ENCODE data around the gene SLC16A13.
"Not testable (repeated sequence)": the region's sequence is repeated elsewhere in the genome, so short reads cannot be mapped to it uniquely, and the experiment has no call there.

SLC16A13 gene, protein sequence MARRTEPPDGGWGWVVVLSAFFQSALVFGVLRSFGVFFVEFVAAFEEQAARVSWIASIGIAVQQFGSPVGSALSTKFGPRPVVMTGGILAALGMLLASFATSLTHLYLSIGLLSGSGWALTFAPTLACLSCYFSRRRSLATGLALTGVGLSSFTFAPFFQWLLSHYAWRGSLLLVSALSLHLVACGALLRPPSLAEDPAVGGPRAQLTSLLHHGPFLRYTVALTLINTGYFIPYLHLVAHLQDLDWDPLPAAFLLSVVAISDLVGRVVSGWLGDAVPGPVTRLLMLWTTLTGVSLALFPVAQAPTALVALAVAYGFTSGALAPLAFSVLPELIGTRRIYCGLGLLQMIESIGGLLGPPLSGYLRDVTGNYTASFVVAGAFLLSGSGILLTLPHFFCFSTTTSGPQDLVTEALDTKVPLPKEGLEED

DNA sequence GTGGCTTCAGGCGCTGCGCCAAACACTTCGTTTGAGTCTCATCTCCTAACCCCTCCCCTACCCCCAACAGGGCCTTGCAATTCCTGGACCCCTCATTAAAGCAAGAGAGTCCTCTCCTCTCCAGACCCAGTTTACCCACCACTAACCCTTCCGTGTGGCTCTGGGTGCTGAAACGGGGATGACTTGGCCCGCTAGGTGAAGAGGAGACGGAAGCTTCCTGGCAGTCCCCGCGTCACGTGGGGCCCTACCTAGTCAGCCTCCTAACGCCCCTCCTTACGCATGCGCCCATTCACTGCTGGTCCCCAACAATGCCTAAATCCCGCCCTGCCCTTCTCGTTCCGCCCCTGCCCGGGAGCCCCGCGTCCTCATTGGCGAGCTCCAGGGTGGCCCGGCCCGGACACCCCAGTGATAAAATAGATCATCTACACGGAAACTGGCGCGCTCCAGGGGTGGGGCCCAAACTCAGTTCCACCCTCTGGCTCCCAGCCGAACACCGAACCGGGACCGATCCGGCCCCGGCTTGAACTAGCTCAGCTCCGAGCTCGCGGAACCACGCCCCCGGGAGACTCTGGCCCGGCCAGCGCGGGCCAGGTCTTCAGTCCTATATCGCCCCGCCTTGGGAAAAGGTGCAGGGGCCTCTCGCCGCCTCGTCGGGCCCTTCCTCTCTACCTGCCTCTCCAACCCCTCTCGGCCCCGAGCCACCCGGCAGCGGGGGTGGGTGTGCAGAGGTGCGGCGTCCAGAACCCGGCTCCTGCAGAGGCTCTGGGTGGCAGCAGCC is at the start of gene SLC16A13:
TSS of gene SLC16A13 (plus strand) at position 425 of the 778 bp plus-strand sequence. CDS start 368 bp downstream, outside the sequence.
- peak; percentile 96 for DNase-seq

DNA sequence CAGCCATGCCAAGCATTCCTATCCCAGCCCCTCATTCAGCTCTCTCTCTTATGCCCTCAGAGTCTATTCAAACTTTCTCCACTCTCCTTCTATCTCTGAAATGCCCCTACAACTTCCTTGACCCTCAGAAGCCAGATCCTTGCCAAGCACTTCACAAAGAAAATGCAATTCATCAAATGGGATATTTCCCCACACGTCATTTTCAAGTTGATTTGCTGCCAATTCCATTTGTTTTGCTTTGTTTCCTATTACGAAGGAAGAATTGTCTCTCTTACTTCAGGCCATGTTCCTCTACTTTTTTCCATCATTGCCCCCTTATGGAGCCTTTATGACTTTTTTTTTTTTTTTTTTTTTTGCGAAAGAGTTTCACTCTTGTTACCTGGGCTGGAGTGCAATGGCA is 49.1 kb upstream of the SLC16A13 start:
- DNase-seq: no peak

DNA sequence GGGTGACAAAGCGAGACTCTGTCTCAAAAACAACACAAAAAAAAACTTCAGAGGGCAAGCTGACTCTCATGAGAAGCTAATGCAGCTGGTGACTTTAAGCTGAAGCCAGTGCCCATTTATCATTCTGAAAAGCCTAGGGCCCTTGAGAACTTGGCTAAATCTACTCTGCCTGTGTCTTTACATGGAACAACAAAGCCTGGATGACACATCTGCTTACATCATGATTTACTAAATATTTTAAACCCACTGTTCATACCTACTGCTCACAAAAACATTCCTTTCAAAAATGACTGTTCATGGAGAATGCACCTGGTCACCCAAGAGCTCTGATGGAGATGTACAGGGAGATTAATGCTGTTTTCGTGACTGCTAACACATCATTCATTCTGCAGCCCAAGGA is 46.0 kb upstream of the SLC16A13 start:
- DNase-seq: no peak

DNA sequence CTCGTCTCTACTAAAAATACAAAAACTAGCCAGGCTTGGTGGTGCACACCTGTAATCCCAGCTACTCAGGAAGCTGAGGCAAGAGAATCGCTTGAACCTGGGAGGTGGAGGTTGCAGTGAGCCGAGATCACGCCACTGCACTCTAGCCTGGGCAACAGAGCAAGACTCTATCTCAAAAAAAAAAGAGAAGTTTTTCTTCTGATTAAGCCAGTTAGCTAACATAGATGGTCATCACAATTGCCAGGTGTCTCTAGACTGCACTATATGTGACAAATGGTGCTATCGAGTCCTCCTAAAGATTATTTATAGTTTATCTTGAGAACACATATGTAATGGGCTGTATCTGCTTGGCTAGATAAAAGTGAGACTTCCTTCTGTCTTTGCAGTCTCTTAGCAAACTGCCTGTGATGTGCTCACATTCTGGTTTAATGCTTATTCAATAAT is 42.2 kb upstream of the SLC16A13 start:
- not testable (repeated sequence) for DNase-seq

DNA sequence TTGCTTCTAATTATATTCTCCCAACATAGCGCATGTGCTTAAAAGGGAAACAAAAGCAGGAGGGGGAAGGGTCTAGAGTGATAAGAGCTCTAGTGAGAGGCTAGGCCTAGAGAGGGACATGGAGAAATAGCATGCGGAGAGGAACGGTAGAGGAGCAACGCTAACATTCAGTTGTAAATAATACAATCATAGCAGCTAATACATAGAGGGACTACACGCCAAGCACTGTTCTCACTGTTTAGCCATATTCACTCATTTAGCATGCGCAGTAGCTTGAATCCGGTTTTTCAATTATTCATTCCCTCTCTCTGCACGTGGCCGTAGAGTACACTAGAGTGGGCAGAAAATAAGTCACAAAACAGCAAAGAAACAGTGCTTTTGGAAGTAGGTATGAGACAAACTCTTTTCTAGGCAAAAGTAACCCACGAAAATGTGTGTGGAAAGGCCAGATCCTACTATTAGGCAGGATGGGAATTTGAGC is 41.7 kb upstream of the SLC16A13 start:
- DNase-seq: no peak

DNA sequence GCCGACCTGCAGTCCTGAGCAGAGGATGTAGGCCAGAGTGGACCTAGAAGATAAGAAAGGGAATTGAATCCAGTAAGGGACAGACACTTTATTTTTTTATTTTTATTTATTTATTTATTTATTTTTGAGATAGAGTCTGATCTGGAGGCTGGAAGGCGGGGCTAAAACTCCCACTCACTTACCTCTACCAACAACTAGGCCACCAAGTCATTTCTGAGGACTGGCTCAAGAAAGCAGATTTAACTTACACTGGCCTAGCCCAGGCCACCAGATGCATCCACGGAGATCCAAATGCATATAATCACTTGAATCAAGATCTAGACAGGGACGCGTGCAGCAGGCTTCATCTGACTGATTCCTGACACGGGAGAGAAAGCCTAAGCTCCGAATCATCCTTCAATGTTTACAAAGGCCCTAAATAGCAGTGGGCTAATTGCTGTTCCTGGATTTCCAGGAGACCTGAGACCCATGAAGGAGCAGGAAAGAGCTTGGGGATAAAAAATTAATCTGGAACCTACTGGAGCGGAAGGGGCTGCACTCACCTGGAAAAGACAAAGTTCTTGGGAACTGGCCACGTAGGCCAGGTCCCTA is 41.1 kb upstream of the SLC16A13 start:
- no peak for DNase-seq

DNA sequence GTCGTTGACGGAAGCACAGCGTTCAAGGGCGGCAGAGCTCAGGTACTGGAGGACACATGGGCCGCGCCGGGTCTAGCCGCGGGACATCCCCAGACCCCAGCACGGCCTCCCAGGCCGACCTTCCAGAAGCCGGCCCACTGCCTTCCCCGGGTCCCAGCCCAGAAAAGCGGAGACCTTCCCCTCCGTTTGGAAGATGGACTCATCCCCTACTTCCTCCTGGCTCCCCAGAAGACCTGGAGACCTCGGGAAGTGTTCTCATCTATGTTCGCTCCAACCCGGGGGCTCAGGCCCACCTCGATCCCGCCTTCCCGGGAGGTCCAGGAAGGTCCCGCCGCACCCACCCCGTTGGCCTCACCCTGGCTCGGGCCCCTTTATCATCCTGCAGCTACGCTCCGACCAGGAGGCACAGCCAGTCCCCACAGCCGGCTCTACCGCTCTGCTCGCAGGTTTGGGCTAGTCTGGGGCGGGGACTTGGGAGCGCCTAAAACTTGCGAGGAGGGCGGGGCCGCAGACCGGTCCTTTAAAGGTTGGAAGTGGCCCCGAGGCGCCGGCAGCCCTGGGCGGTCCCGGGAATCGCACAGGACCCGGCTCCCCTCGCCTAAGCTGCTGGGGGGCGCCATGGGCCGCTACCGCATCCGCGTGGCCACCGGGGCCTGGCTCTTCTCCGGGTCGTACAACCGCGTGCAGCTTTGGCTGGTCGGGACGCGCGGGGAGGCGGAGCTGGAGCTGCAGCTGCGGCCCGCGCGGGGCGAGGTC is 40.1 kb upstream of the SLC16A13 start, which contains the start of gene ALOX12:
TSS of gene ALOX12 (plus strand) at position 550 of the 756 bp plus-strand sequence. CDS start at position 619, 69 bp downstream.
- no peak for DNase-seq

DNA sequence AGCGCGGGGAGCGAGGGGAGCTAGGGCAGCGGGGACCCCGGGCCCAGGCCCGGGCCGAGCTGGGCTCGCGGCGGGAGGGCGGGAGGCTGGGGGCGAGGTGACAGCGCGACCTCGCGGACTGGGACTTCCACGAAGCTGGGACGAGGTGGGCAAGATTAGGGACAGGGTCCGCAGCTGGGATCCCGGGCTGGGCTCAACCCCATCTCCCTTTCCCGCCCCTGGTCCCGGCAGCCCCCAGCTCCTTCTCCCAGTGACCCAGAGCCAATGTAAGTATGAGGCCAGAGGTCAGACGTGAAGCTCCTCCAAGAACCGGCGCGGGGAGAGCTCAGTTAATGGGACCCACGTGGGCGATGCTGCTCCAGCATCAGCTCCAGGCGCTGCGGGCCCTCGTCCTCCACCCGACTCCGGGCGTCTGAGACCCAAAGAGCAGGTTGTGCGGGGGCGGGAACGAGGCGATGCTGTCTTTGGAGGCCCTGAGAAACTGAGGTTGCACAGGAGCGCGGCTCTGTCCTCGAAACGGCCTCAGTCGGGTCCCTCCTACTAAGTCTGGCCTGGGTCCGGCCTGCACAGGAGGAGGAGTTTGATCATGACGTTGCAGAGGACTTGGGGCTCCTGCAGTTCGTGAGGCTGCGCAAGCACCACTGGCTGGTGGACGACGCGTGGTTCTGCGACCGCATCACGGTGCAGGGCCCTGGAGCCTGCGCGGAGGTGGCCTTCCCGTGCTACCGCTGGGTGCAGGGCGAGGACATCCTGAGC is 39.4 kb upstream of the SLC16A13 start:
- DNase-seq: no peak

DNA sequence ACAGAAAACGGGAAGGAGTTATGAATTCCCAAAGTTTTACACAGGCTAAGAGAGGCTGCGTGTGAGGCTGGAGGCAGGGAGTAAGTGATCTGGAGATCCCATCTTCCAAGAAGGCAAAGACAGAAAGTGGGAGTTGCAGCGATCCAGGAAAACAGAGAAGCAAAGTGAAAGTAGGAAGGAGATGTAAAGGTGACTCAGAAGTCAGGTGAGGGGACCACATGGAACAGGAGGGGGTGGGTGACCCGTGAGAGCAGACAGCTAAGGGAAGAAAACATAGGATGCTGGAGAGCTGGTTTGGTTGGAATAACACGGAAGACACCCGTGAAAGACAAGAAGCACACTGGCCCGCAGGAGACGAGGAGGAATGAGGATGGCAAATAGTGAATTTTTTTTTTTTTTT is 38.6 kb upstream of the SLC16A13 start:
- no peak for DNase-seq

DNA sequence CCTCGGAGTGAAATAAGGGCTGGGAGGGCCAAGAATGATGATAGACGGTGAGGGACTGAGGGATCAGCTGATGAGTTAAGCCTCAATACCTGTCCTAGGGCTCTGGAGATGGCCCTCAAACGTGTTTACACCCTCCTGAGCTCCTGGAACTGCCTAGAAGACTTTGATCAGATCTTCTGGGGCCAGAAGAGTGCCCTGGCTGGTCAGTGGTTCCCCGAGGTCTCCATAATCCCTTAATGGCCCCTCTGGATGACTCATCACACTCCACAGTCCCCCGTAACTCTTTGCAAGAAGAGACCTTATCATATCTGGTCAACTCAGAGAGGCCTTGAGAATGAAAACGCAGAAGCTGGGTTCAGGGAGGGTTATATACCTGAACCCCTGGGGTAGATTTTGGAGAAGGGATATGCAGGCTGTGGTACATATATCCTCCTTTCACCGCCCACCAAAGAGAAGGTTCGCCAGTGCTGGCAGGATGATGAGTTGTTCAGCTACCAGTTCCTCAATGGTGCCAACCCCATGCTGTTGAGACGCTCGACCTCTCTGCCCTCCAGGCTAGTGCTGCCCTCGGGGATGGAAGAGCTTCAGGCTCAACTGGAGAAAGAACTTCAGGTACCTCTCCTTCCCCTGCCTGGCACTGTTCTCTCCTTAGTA is 36.8 kb upstream of the SLC16A13 start:
- DNase-seq: no peak

DNA sequence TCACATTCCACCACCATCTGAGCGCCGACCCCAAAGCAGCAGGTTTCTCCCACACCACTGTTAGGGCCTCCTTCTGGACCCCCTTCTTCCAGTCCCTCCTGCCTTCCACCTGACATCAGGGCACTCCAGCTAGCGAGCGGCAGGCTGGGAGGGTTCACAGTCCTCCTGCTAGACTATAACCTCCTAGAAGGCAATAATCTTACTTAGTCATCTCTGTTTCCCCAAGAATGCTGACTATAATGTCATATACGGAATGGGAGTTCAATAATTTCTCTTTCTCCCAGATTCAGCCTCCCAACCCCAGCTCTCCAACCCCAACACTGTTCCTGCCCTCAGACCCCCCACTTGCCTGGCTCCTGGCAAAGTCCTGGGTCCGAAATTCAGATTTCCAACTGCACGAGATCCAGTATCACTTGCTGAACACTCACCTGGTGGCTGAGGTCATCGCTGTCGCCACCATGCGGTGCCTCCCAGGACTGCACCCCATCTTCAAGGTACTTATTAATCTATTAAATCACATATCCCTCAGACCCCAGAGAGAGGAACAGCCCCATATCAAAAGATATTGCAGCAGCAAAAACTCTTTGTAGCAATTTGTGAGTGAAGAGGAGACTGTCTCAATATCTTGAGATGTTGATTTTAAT is 34.4 kb upstream of the SLC16A13 start:
- DNase-seq: peak; percentile 15

DNA sequence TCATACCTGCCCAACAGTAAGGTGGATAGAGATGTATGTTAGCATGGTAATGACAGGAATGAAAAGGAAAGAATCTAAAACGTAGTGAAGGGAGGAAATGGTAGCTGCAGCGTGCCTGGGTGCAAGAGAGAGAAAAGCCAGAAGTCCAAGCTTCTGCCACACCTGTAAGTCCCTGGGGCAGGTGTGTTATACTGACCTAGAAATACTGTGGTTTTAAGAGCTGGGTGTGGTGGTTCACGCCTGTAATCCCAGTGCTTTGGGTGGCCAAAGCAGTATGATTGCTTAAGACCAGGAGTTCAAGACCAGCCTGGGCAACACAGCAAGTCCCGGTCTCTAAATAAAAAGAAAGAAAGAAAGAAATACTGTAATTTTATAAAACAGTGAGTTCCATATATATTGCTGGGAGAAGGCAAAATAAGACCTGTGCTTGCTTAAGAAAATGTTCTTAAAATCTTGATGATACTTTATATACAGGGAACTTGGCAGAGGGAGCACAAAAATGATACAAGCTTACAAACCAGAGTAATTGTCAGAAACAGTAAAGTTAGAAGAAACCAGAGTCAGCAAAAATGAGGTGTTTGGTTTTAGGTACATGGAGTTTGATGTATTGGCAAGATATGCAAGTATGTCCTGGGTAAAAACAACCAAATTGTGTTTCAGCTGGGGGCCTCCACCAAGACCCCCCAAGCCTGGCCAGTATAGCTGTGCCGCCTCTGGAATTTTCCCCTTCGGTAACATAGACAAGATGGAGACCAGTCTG is 33.3 kb upstream of the SLC16A13 start:
- DNase-seq: no peak

DNA sequence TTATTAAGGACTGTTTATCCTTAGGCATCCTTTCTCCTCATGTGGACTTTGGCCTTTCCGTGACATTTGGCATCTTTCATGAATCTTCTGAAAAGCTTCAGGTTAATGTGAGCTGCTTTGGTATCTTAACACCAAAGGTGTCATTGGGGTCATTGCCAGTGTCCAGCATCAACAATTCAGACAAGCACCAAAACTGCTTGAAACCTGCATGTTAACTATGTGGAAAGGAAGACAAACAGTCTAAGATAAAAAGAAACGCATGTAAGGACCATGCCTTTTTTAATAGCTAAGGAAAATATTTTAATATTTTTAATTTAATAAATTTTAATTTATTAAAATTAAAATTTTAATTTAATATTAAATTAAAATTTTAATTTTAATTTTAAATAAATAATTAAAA is 32.1 kb upstream of the SLC16A13 start:
- no peak for DNase-seq

DNA sequence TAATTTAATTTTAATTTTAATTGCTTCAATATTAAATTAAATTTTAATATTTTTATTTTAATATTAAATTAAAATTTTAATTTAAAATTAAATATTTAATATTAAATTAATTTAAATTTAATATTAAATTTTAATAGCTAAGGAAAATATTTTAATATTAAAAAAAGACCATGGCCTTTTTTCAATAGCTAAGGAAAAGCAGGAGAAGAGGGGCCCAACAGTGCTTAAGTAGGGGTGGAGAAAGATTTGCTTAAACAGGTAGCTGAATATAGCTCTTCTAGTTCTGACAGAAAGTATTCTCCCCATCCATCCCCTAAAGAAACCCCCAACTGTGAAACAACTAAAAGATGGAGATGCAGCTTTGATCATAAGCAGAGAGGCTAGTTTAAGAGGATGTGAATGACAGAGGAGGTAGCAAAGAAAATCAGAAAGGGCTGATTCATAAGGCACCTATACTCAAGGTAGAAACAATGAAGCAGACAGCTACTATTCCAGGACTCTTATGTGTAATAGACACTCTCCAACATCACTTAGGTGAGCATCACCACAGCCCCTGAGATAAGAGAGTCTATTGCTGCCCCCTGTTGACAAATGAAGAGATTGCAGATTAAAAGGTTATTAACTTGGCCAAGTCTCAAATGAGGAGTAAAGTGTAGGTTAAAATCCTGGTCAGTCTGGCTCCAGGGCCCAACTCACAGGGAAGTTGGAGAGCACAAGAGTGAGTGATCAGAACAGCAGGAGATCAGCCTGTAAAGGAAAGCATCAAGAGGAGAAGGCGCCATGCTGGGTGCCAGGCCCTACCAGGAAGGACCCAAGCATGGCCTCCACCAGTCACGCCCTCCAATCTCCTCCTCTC is 31.2 kb upstream of the SLC16A13 start:
- DNase-seq: peak; percentile 90

DNA sequence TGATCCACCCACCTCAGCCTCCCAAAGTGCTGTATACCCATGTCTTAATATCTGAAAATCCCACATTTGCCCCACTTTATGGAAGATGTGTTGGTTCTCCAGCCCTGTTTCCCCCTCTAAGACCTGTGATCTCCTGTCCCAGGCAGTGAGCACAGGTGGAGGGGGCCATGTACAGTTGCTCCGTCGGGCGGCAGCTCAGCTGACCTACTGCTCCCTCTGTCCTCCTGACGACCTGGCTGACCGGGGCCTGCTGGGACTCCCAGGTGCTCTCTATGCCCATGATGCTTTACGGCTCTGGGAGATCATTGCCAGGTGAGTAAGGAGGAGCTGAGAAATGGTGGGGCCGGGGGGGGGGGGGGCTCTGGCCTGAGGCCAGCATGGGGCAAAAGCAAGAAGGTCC is 30.1 kb upstream of the SLC16A13 start:
- no peak for DNase-seq

DNA sequence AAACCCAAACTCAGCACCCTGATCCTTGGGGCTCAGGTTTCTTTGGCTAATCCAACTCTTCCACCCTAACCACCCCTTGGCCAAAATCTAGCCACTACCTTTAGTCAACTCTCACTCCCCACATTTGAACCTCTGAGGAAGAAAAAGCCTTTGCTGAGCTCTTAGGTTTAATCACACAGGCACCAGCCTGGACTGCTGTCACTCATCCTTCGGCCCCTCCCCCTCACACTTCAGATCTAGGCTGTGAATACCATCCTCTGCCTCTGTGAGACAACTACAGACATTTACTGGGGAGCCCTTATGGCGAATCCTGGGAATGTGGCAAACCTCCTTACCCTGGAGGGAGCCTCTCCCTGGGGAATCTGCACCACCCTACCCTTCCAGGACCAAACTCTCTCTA is 28.7 kb upstream of the SLC16A13 start:
- DNase-seq: no peak

DNA sequence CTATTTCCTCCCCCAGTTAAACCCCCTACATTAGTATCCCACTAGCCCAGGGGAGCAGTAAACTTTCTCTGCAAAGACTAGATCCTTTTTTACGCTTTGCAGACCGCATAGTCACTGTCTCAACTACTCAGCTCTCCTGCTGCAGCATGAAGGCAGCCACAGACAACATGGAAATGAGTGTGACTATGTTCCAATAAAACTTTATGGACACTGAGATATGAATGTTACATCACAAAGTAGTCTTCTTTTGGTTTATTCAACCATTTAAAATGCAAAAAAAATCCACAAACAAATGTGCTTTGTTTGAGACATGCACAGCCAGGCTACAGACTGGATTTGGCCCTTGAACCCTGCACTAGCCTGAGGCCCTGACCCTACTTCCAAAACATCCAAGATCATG is 25.3 kb upstream of the SLC16A13 start:
- no peak for DNase-seq

DNA sequence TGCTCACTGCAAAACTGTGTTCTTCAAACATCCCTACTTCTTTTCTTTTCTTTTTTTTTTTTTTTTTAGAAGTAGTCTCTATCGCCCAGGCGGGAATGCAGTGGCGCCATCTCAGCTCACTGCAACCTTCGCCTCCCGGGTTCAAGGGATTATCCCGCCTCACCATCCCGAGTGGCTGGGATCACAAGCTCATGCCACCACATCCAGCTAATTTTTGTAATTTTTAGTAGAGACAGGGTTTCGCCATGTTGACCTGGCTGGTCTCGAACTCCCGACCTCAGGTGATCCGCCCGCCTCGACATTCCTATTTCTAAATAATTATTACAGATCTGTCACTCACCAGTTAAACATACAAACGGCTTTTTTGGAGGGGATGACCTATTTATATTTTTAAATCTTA is 24.4 kb upstream of the SLC16A13 start:
- no peak for DNase-seq

DNA sequence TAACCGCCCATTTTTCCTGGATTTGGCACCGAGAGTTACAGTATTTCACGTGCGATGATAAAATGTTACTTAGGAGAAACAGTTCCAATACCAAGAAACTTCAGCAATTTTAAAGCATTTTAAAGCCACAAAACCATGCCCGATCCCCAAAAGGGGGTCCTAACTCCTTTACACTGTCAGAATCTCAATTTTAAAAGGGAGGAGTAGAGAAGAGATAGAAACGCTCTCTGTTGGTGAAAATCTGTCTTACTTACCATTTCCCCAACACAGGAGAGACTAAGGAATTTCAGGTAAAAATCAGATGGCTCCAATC is 23.9 kb upstream of the SLC16A13 start:
- DNase-seq: no peak

Data from NCI-H748 treated with DMSO at 0.1 percent for 48 hours (cell line).